GM21528 (cell line): Measurements from ENCODE around the gene OLIG2.

Experiments
- ATAC-seq: cut with Tn5 transposase; IDR thresholded peaks from one replicate; pipeline ENCODE4 v1.9.1; 2021; ENCODE audit warnings: mild to moderate bottlenecking, moderate library complexity; ENCODE audit not compliant: unreplicated experiment, low FRiP score

OLIG2 gene

DNA sequence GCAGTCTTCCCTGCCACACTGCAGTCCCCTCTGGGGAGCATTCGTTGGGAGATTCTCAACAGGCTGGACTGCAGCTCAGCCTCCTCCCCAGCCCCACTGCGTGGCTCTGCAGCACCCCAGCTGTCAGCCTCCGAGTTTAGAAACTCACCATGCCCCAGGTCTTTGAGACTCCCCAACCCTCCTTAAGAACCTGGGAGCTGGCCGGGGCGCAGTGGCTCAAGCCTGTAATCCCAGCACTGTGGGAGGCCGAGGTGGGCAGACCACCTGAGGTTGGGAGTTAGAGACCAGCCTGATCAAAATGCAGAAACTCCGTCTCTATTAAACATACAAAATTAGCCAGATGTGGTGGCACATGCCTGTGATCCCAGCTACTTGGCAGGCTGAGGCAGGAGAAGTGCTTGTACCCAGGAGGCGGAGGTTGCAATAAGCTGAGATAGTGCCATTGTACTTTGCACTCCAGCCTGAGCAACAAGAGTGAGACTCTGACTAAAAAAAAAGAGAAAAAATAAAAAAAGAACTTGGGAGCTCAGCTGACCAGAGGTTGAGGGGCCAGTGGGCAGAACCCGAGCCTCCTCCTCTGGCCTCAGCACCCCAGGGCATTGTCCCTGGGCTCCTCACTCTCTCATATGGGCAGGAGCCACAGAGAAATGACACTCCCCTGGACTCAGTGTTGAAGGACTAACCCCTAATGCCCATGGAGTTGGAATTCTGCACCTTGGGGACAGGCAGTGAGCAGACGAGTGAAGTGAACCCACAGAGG is 5.6 kb downstream of the OLIG2 start:
- no peak for ATAC-seq

DNA sequence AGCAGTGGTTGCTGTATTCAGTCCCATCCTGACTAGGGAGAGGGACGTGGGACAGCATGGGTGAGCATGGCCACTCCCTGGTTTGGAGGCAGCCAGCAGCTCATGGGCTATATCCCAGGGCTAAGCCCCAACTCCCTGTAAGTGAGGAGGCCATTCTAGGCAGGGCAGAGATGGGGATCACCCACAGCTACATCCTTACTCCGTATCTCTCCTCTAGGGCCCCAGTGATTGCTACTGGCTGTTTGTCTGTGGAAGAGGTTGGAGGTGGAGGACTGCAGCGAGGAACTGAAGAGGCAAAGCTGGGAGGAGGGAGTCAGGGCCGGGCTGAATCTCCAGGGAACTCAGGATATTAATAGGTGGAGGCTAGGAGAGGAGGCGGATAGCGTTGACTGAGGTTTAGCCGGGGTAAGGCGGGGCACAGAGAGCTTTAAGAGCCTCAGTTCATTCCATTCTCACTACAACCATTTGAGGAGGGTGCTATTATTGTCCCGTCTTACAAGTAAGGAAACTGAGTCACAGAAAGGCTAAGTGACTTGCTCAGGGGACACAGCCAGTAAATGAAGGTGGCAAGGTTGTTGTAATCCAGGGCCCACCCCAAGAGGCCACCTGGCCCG is 6.8 kb downstream of the OLIG2 start:
- ATAC-seq = no peak

DNA sequence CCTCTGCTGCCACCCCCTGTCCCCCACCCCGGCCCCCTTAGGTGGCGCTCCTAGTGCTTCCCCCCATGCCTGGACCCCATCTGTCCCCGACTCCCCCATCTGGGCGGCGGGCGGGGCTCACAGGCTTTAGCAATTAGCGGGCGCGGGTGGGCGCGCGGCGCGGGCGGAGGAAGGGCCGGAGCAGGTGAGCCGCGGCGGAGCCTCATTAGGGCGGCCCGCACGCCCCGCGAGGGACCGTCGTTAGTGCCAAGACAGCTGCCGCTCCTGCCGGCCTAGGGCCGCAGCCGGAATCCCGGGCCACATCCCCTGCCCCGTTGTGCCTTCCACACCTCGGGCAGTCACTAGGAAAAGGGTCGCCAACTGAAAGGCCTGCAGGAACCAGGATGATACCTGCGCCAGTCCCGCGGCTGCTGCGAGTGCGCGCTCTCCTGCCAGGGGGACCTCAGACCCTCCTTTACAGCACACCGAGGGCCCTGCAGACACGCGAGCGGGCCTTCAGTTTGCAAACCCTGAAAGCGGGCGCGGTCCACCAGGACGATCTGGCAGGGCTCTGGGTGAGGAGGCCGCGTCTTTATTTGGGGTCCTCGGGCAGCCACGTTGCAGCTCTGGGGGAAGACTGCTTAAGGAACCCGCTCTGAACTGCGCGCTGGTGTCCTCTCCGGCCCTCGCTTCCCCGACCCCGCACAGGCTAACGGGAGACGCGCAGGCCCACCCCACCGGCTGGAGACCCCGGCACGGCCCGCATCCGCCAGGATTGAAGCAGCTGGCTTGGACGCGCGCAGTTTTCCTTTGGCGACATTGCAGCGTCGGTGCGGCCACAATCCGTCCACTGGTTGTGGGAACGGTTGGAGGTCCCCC is 7.6 kb downstream of the OLIG2 start:
- ATAC-seq = no peak

DNA sequence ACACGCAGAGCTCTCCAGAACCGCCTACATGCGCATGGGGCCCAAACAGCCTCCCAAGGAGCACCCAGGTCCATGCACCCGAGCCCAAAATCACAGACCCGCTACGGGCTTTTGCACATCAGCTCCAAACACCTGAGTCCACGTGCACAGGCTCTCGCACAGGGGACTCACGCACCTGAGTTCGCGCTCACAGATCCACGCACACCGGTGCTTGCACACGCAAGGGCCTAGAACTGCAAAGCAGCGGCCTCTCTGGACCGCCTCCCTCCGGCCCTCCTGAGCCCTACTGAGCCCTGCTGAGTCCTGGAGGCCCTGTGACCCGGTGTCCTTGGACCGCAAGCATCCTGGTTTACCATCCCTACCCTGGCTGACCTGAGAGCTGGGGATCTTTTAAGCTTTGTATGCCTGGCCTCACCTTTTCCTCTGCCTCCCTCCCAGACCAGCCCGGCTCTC is 8.3 kb downstream of the OLIG2 start:
- no peak for ATAC-seq

DNA sequence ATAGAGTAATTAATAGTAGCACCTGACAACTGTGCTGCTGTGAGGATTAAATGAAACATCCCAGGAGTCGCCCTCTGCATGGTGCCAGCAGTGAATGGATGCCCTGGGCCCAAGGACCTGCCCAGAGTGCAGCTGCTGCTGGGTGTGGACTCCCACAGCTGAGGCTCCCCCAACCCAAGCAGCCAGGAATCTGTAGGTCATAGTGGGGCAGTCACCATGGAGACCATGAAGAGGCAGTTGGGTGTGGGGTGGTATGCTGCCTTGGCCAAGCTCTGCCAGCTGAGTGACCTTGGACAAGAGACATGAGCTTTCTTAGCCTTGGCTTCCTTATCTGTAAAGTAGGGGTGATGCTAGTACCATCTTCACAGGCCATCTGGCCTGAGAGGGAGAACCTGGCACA is 9.4 kb downstream of the OLIG2 start:
- no peak for ATAC-seq

DNA sequence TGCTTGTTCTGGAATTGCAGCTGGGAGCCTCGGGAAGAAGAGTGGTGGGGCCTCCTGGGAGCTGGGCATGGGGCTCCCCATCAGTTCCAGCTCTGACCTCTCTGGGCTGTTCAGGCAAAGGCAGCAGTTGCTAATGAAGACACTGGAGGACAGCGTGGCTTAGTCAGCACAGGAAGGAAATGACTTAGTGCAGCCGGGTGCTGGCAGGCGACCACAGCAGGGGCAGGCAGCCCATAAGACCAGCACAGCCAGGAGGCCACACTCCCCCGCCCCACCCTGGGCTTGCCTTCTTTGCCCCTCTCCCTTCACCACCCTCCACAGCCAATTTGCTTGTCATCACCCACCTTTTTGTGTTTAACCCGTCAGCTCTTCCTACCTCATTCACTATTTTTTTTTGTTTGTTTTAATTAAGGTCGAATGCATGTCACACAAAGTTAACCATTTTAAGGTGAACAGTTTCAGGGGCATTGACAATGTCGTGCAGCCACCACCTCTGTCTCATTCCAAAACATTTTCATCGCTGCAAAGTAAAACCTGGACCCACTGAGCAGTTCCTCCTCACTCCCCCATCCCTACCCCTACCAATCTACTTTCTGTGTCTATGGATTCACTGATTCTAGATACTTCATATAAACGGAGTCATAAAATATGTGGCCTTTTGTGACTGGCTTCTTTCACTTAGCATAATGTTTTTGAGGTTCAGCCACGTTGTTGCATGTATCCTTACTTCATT is 10.9 kb downstream of the OLIG2 start:
- ATAC-seq = no peak

DNA sequence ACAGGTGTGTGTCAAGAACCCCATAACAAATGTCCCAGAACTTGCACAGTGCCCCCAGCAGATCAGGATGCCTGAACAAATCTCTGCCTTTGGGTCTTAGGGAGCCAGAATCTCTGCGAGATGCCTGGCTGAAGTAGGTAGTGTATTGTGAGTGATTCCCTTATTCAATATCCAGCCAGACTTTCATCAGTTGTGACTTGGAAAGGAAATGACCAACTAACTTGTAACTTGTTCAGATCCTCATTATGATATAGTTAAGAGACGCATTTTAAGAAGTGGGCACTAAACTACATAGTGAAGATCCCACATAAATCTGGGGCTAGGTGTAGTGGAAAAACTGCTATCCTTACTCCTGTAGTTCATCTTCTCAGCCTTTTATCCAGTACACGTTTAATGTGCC is 11.8 kb downstream of the OLIG2 start:
- ATAC-seq = no peak

DNA sequence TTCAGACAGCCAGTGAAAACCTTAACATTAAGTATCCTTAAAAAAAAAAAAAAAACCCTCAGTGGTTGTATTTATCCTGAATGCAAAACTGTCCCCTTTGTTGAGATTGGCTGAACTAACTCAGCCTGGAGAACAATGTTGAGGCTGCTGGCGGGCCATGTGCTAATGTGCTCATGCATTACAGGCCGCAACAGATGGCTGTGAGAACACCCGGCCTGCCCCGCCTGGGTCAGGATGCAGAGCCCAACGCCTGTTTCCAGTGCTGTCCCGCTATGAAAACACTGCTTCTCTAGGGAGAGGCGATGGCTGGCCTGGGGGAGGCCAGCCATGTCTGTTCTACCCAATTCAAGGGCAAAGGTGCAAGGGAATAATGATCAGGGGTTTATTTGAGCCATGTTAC is 13.8 kb downstream of the OLIG2 start:
- ATAC-seq = no peak

DNA sequence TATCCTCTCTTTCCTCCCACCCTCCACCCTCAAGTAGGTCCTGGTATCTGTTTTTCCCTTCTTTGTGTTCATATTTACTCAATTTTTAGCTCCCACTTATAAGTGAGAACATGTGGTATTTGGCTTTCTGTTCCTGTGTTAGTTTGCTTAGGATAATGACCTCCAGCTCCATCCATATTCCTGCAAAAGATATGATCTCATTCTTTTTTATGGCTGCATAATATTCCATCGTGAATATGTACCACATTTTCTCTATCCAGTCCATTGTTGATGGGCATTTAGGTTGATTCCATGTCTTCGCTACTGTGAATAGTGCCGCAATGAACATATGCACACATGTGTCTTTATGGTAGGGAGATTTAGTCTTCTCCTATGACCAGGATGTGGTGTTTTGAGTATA is 14.5 kb downstream of the OLIG2 start:
- ATAC-seq = no peak

DNA sequence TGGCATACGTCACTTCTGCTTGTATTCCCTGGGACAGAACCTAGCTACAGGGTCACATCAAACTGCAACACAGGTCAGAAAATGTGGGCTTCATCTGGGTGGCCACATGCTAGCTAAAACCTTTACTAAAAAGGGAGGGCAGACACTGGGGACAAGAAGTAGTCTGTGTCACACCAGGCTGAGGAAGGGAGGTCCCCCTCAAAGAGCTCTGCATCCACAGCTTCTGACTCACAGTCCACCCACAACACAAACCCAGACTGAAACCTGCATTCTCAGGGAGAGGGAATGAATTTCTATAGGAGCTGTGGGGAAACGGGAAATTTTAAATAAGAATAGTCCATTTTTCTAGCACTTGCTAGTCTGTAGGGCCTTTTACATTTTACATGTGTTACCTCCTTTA is 16.2 kb downstream of the OLIG2 start:
- no peak for ATAC-seq

DNA sequence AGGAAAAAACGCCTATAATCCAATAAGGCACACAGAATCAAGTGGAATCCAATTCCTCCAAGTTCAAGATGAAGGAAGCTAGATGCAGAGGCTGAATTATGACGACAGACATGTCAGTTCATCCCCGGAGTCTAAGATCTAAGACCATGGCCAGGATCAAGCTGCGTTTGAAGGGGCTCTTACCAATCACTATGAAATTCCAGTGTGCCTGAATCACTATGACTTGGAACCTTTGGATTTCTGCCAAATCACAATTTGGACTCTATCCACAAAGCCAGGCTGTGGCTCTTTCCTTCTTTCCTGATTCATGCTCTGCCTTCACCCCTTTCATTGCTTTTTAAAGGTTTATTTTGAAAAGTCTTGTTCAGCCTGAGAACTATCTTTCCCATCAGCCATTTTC is 17.1 kb downstream of the OLIG2 start:
- no peak for ATAC-seq

DNA sequence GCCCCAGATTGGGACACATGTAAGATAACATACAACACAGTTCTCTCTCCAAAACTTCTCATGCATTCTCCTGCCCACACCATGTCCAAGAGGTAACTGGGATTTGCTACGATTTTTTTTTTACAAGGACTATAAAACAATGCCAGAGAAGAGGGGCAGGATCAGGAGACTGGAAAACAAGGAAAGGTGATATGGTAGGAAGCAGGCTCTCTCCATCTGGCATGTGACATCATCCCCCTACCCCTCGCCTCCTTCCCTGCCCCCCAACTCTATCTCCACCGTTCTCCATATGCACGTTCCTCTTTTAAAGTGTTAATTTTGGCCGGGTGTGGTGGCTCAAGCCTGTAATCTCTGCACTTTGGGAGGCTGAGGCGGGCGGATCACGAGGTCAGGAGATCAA is 20.7 kb downstream of the OLIG2 start:
- no peak for ATAC-seq

DNA sequence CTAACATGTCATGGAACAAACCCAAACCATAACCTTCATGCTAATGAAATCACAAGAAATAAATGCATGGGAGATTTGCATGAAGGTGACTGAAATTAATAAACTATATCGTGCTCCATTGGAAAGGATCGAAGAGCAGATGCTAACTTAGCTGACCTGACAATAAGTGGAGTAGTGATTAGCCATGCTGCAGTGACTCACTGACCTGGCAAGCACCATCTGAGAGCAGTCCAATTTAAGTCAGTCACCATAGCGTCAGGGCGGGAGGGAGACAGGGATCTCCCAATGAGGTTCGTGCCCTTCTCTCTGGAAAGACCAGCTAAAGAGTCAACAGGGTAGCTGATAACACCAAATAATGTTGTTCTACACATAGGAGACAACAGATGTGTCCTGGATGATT is 21.5 kb downstream of the OLIG2 start:
- ATAC-seq = no peak

DNA sequence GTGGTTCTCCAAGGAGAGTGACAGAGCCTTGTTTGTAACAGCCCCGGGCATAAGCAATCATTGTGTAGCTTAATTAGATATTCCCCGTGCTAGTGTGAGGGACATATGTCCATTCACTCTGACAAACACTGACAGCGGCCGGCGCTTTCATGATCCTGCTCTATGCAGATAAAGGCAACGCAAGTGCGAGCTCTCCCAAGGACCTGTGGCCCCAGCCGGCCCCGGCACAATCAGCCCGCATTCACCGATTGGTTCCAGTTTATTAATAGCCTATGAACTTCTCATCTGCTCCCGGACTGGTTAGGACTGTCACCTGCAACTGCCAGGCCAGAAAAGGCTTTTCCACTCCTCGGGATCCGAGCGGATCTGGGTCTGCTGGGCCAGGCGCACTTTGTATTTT is 26.2 kb downstream of the OLIG2 start:
- ATAC-seq = no peak

DNA sequence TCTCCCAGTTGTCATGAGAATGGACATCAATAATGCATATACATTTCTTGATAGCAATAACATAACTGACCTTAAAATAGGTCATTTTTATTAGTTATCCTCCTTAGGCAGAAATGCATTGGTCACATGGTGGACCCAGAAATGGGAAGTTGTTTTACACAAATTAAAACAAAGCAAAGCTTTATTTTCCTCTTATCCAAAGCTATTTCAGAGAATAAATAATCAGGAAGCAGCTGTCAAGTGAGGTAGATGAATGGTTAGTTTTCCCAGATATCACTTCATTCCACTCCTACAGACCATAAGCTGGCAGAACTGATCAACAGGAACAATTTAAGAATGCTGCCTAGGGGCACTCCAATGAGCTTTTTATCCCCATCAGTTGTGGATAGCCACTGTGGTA is 28.2 kb downstream of the OLIG2 start:
- no peak for ATAC-seq

DNA sequence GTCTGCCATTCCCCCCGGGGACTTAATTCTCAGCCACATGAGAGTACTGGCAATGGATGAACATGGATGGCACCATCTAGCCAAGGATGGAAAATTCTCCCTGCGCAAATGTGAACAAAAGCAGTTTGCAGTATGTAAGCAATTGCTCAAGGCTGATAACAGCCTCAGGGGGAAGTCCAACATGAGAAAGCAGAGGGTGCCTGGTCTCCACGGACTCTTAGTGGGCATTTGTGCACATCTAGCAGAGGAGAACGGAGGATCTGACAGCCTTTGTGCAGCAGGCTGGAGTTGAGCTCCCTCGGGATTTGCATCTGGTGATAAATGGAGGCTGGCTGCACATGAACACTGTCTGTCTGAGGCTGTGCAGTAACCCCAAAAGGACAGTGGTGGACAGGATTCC is 30.3 kb downstream of the OLIG2 start:
- no peak for ATAC-seq

DNA sequence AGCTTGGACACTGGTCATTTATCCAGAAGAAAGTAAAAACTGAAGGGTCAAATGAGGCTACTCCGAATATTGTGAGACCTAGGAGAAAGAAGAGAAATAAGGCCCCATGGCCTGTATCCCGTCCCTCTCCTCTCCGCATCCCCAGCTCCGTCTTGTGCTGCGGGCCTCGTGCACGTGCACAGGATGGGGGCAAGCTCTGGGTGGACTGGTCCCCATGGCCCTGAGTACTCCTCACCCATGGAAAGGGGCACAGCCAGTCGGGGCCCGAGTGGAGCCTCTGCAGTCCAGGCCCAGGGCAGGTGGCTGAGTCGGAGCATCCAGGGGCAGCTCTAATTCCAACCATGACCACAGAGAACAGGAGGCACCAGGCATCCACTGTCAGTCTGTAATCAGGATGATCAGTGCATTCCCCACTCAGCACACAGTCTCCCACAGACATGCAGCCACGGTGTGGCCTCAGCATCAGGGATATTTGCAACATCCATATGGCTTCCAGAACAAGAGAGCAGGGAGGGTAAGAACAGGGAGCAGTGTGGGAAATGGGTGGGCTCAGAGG is 31.7 kb downstream of the OLIG2 start:
- no peak for ATAC-seq

DNA sequence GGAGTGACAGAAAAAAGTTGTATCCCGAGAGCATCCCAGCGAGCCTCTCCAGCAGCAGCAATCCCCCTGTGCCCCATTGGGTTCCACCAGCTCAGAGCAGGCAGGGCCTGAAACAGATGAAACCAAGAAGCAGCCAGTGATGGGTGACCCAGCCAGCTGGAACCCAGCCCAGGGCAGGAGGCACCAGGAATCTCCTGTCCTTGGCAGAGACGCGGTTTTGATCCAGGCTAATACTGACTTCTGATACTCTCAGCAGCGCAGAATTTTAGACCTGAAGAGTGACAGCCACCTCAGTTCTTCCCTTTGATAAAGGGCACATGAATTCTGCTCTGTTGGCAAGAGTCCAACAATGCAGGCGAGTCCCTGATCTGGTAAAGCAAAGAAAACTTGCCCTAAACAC is 32.8 kb downstream of the OLIG2 start:
- no peak for ATAC-seq

DNA sequence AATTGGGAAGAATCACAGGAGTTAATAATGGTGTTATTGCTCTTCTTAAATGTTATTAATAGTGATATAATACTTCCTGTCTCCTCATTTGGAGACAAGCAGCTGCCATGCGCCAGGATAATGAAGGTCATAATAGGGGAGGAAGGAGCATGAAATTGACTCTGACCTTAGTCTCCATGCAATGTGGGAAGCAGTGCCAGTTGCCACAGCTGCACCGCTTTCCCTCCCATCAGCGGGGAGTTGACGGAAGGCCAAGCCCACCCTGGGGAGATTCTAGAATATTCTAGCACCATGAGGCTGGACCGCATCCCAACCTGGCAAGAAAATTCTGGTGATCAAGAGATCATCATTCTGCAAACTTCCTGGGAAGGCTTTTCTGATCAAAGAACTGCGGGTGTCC is 33.2 kb downstream of the OLIG2 start:
- no peak for ATAC-seq

DNA sequence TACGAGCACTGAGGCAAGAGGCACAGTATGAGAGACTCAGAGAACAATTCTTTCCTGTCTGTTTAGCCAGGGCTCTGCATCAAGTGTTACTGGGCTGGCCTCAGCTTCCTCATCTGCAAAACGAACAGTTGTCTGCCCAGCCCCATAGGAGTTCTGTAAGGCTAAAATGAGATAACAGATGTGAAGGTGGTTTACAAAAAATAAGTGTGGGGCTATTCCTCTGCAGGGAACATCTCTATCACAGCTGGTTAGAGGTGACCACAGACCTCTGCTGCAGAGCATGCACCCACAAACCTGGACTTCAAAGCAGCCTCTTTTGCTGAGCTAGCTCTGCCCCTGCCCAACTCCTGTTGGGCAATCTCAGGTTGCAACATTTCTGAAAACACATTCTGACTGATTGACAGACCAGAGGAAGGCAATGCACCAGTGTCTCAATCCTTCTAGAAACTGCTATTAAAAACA is 33.7 kb downstream of the OLIG2 start:
- no peak for ATAC-seq
